Pancreas (tissue), 10 donors: ENCODE data around the gene CLDN11. TPM values are rescaled to one million over a fixed set of nuclear protein-coding genes. Genes with fewer than 3 reads are reported as not detected.

Source experiments
- ATAC-seq, 4 donors: fragments of 200-7000 bp; cut with Tn5 transposase; one replicate each; pipeline versions ENCODE4 v1.8.0 to v1.9.1; 2020; ENCODE audit warnings: mild to moderate bottlenecking in 4 of 4, moderate library complexity in 4 of 4
- DNase-seq, 6 donors: peaks; one replicate each; pipeline ENCODE4 v3.0.0-alpha.2; 2020
- FAIRE-seq: peaks from 2 replicates; lab custom pipeline; 2012; peaks lifted over from hg19 to GRCh38; lab: Jason Lieb, UNC
- H3K27ac ChIP-seq, 4 donors: fragments of 200-600 bp; sonication (generic); 1 replicate in 3 of 4; 2 replicates in 1 of 4; pipeline versions ENCODE4 v1.5.0 to v1.8.0; 2020
- H3K27me3 ChIP-seq, 4 donors: fragments of 200-600 bp; one replicate each; pipeline ENCODE4 v1.8.0; 2021
- H3K36me3 ChIP-seq, 3 donors: fragments of 200-600 bp; sonication (generic) in 1 of 3; one replicate each; pipeline versions ENCODE4 v1.5.0 to v1.8.0; 2020 to 2021
- H3K4me1 ChIP-seq, 3 donors: fragments of 200-600 bp; one replicate each; pipeline ENCODE4 v1.8.0; 2021
- H3K4me3 ChIP-seq, 4 donors: fragments of 200-600 bp; sonication (generic) in 2 of 4; one replicate each; pipeline versions ENCODE4 v1.5.0 to v1.8.0; 2020 to 2021
- H3K9me3 ChIP-seq, 4 donors: fragments of 200-600 bp; one replicate each; pipeline ENCODE4 v1.8.0; 2021
- CTCF ChIP-seq, 4 donors: fragments of 200-600 bp; sonication (generic) in 3 of 4; IDR thresholded peaks; one replicate each; pipeline versions ENCODE4 v1.5.0 to v1.8.0; 2021; ENCODE audit warnings: antibody characterized with exemption in 4 of 4
- WGBS, 2 donors: extraction: QIAGEN DNeasy Blood & Tissue Kit; methylation state at CpG; one replicate each; pipeline ENCODE4 v1.1.7; 2013; 5-methylcytosine and 5-hydroxymethylcytosine counted together
- intact Hi-C, 3 donors: fragments of 100-400 bp; cut with DNase I; formaldehyde crosslinking; loops; one replicate each; pipeline versions ENCODE4 v1.11.1 to v1.14.2; 2022
- polyA plus RNA-seq, 2 donors: library from polyadenylated mRNA; stranded (reverse); fragments of 200-250 nt; gene quantifications; one replicate each; pipeline ENCODE4 v1.2.3, GENCODE V29; 2013
- total RNA-seq, 6 donors: library from RNA; stranded (reverse); fragmentation: NEBNext Ultra II Directional in 4 of 6; extraction: Animal tissue kit (Norgen Biotek cat#: 25700) in 4 of 6; gene quantifications; one replicate each; pipeline versions ENCODE4 v1.2.1 to v1.2.4, GENCODE V29; 2021 to 2023
- donor health status: healthy with polysubstance abuse.
- donor health status: DM: no; HTN: no; CAD: no; lungs with moderate emphysema.
- donor health status: DM: no; HTN: no; CAD: no.
- donor health status: control.
- donor health status: control.
- donor health status: Bipolar disorder and iron deficiency.
- donor health status: DM: yes; HTN: yes; CAD: no.
- donor health status: DM: no; HTN: no; CAD: no.
- donor health status: DM: no; HTN: no; CAD: no.
- donor health status: DM: yes; HTN: yes; CAD: no.

CLDN11 gene
- total and polyA plus RNA-seq, 8 donors = 0.38 to 2.3 (median 0.74) TPM

GRCh38 chr3:170423001-170423615 lies 4.4 kb downstream of the CLDN11 start:
- 92 to 96% methylated on average over 8 of the region's 8 CpGs for WGBS, 2 donors
- Histone ChIP-seq H3K36me3 (no peaks in the 10 kb centered on the region), H3K4me1 (peaks cover 0 to 8% (median 0%) of the 10 kb centered on the region in 3 donors), H3K9me3 (no peaks in the 10 kb centered on the region), H3K27me3 (peaks cover 0 to 10% (median 2%) of the 10 kb centered on the region in 4 donors), H3K4me3 (no peak overlapping the region), H3K27ac (no peak overlapping the region)
- FAIRE-seq (no peak), DNase-seq (no peak), ATAC-seq (no peak)
- intact Hi-C loops = no loop called here
- TF ChIP-seq CTCF (IDR thresholded peaks at IDR 0.05) = no peak

- Histone ChIP-seq H3K4me1 (no peaks in the 10 kb centered on the region), H3K36me3 (no peaks in the 10 kb centered on the region), H3K27ac (no peak overlapping the region), H3K27me3 (no peaks in the 10 kb centered on the region), H3K4me3 (no peak overlapping the region), H3K9me3 (no peaks in the 10 kb centered on the region)
- DNase-seq = no peak
- no peak for ATAC-seq
- 79 to 85% methylated on average over 8 of the region's 8 CpGs for WGBS, 2 donors
- FAIRE-seq = no peak
- intact Hi-C loops = no loop called here
- TF ChIP-seq CTCF (IDR thresholded peaks at IDR 0.05) = no peak
Observed at GRCh38 chr3:170424879-170425278, 6.2 kb downstream of the CLDN11 start.

- no peak for TF ChIP-seq CTCF (IDR thresholded peaks at IDR 0.05)
- Histone ChIP-seq H3K4me1 (no peaks in the 10 kb centered on the region), H3K9me3 (no peaks in the 10 kb centered on the region), H3K27ac (no peak overlapping the region), H3K4me3 (no peak overlapping the region), H3K36me3 (no peaks in the 10 kb centered on the region), H3K27me3 (no peaks in the 10 kb centered on the region)
- FAIRE-seq = no peak
- intact Hi-C loops = no loop called here
- WGBS, 2 donors = 64 to 67% methylated on average over 11 of the region's 11 CpGs
- no peak for DNase-seq
- no peak for ATAC-seq
Observed at GRCh38 chr3:170425491-170426239, 7.0 kb downstream of the CLDN11 start.

- H3K36me3 ChIP-seq = no peaks in the 10 kb centered on the region
- no peak for FAIRE-seq
- 65 to 79% methylated on average over 2 of the region's 2 CpGs for WGBS, 2 donors
Observed at GRCh38 chr3:170426240-170426797, 7.7 kb downstream of the CLDN11 start.

More at GRCh38 chr3:170426240-170426797, 7.7 kb downstream of the CLDN11 start:
- DNase-seq (no peak), ATAC-seq (no peak)
- H3K4me1 ChIP-seq = no peaks in the 10 kb centered on the region
- TF ChIP-seq CTCF (IDR thresholded peaks at IDR 0.05) = no peak
- no peak overlapping the region for H3K27ac ChIP-seq
- no peak overlapping the region for H3K4me3 ChIP-seq
- H3K27me3 ChIP-seq = no peaks in the 10 kb centered on the region
- H3K9me3 ChIP-seq = no peaks in the 10 kb centered on the region
- intact Hi-C loops = no loop called here
